HG03354 (cell line): ENCODE results near the gene WBP2.
"Not testable (repeated sequence)": the region's sequence is repeated elsewhere in the genome, so short reads cannot be mapped to it uniquely, and the experiment has no call there.

Source experiments
- ATAC-seq: cut with Tn5 transposase; IDR thresholded peaks from one replicate; pipeline ENCODE4 v1.9.1; 2021; ENCODE audit warnings: mild to moderate bottlenecking; ENCODE audit not compliant: unreplicated experiment, poor library complexity, severe bottlenecking

Gene WBP2

GRCh38 chr17:75891022-75891604, 36.0 kb upstream of the WBP2 start:
- ATAC-seq: no peak

DNA sequence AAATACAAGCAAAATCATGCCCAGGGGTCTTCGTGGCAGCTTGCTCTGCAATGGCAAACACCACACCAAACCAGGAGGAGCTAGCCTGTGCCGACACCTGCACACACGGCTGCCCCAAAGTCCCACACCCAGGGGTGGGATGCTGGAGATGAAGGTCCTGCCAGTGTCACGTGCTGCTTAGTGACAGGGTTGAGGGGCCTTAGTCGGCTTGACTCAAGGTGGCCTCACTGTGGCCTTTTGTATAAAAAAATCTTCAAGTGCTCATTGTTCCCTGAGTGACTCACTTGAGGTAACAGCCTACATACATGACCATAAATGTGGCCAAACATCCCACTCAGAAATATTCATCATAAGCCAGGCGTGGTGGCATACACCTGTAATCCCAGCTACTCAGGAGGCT, 34.3 kb upstream of the WBP2 start:
- ATAC-seq: no peak

DNA sequence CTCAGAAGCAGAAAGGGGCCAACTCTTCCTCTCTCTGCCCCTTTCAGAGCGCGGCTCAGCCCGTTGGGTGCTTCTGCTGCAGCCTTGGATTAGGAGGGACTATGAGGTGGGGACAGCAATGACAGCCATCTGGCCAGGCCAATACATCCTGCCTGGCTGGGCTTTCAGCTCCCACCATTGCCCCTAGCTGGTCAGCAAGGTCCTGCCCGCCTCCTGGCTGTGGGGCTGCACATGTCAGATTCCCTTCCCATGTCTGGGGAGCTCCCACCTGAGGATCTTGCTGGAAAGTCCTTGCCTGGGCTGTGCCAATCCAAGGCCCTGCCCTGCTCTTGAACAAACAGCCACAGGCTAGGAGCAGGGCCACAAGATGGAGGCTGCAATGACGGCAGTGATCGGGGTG, 33.3 kb upstream of the WBP2 start:
- no peak for ATAC-seq

- not testable (repeated sequence) for ATAC-seq
Measured at GRCh38 chr17:75885860-75886259, 30.7 kb upstream of the WBP2 start.

DNA sequence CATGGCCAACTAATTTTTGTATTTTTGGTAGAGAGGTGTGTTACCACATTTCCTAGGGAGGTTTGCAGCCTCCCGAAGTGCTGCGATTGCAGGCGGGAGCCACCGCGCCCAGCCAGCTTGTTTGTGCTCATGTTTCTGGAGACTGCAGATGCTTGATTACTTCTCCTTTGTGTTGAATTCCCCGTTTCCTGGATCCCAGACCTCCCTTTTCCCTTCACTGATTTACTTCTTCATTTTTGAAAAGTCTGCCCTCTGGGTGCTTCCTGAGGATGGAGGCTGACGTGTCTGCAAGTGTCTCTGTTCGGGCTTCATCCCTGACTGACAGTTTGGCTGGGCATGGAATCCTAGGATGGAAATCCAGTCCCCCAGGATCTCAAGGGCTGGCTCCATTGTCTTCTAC, 30.3 kb upstream of the WBP2 start:
- no peak for ATAC-seq

DNA sequence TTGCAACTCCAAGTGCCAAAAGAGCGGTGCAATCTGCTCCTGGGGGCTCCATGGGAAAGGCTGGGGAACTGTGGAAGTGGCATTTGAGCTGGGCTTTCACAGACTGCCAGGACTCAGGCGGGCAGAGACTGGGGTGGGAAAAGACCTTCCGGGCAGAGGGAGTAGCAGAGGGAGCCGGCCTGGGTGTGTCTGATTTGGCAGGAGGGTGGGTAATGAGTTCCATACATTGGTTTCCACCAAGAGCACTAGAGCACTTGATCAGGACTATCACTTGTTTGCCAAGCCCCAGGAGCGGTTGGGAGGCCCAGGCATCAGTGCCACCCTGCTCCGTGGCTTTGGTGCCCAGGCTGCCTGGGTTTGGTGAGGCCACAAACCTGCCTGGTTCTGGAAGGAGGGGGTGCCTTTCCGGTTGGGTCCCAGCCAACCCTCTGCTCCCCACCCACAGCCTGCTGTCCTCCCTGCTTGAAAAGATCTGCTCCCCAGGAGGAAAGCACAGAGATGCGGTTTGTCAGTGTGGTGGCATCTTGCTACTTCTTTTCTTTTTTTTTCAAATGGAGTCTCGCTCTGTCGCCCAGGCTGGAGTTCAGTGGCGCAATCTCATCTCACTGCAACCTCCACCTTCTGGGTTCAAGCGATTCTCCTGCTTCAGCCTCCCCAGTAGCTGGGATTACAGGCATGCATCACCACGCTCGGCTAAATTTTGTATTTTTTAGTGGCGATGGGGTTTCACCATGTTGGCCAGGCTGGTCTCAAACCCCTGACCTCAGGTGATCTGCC, 26.7 kb upstream of the WBP2 start:
- no peak for ATAC-seq

- no peak for ATAC-seq
Measured at GRCh38 chr17:75880266-75880665, 25.1 kb upstream of the WBP2 start.

GRCh38 chr17:75878174-75878998, 23.3 kb upstream of the WBP2 start, which contains the start of gene TRIM47:
TRIM47 (minus strand) TSS chr17:75878581; CDS start chr17:75878548, 33 bp downstream.
- no peak for ATAC-seq

- peak; percentile 57 for ATAC-seq
Measured at GRCh38 chr17:75877752-75878173, 22.6 kb upstream of the WBP2 start.

- no peak for ATAC-seq
Measured at GRCh38 chr17:75876938-75877751, 22.0 kb upstream of the WBP2 start.

DNA sequence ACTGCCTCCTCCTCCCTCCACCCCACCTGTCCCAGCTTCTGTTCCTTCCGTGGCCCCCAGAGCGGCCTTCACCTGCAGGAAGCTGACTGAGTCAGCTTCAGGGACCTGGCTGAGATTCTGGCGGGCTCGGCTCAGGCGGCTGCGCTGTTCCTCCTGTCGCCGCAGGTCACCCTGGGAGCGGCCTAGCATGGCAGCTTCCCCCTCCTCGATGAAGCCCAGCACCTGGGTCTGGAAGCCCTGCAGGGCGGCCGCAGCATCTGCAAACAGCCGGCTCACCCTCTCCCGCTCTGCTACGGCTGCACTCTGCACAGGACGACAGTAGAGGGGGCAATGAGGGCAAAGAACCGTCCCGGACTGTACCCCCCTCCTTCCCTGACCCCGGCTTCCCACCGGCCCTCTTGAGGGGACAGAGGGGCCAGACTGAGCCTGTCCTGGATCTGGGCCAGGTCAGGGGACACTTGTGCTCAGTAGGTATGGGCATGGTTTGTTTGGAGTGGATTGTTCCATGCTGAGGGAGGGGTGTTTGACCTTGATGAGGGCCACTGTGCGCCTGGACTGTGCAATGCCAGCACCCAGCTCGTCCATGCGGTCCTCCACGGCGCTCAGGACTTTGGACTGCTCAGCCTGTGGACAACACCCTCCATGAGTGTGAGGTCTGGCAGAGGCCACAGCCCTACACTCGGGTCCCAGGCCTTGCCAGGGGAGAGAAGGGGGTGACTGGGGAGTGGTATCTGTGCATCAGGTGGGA, 21.2 kb upstream of the WBP2 start:
- no peak for ATAC-seq

DNA sequence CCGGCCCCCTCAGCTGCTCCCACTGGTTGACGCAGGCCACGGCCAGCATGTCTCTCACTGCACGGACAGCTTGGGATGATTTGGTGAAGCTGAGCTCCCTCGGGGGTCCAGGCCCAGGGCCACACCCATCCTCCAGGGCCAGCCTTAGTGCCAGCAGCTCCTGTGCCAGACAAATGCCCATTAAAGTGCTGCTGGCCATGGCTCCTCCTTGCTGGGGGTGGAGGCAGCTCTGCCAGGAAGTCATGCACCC, 20.7 kb upstream of the WBP2 start:
- ATAC-seq: no peak

- no peak for ATAC-seq
Measured at GRCh38 chr17:75875182-75875939, 20.2 kb upstream of the WBP2 start.

DNA sequence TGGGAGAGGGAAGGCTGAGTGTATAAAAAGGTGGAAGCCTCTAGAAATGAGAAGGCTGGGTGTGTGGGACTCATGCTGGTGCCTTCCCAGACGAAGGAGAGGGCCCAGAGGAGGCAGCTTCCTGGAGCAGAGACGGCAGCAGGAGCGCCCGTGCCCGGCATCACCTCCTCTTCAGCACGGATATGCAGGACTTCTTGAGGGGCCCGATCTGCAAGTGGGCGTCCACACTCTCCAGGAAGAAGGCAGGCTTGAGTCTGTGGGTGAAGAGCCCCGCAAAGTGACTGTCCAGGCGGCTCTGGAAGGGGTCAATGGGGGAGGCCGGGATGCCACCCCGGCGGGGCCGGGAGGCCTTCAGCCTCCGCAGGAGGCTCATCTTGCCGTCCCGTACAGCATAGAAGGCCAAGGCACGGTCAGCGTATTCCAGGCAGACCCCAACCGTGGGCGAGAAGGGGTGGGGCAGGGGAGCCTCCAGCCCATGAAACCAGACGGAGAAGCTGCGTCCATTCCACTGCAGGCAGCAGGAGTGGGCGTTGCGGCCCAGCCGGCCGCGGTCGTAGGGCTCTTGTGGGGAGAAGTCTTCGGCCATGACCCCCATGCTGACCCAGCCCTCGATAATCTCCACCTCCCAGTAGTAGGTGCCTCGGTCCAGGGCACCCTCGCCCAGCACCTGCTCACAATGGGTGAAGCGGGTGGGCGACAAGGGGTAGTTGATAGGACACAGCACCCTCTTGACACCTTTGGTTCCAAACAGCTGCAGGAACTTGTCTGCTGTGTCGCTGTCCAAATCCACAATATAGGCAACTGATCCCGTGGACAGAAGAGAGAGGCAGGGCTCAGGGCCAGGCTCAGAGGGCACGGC, 19.4 kb upstream of the WBP2 start:
- no peak for ATAC-seq

GRCh38 chr17:75873587-75874322, 18.6 kb upstream of the WBP2 start:
- ATAC-seq: no peak

GRCh38 chr17:75872434-75873351, 17.6 kb upstream of the WBP2 start:
- ATAC-seq: no peak
